PFSK-1 (cell line): ENCODE data around the gene MYO5B.

ENCODE experiments used
- FOXP2 ChIP-seq: optimal IDR thresholded peaks from 2 replicates; pipeline ENCODE3; 2011; ENCODE audit warnings: borderline replicate concordance, control low read depth, inconsistent platforms; ENCODE audit not compliant: insufficient read depth; ENCODE audit errors: extremely low read length, extremely low read depth
- POLR2AphosphoS5 ChIP-seq: IDR thresholded peaks from 2 replicates; pipeline ENCODE4 v1.6.1; 2012; ENCODE audit warnings: low read depth, mild to moderate bottlenecking, control low read depth, low read length, moderate library complexity
- REST ChIP-seq, 2 experiments: IDR thresholded peaks; 2 replicates each; pipeline versions ENCODE4 v1.6.1 to v1.8.0; 2011 to 2012; ENCODE audit warnings: low read depth in 2 of 2, low read length in 2 of 2, control low read depth in 1 of 2, inconsistent platforms in 1 of 2, mild to moderate bottlenecking in 1 of 2, moderate library complexity in 1 of 2; ENCODE audit not compliant: insufficient read depth in 1 of 2
- SIN3A ChIP-seq: IDR thresholded peaks from 2 replicates; pipeline ENCODE4 v1.6.1; 2012; ENCODE audit warnings: mild to moderate bottlenecking, low read length, moderate library complexity, borderline replicate concordance; ENCODE audit not compliant: insufficient read depth
- TAF1 ChIP-seq: IDR thresholded peaks from 2 replicates; pipeline ENCODE4 v1.6.1; 2012; ENCODE audit warnings: low read length, control low read depth, borderline replicate concordance; ENCODE audit not compliant: insufficient read depth

MYO5B gene

GRCh38 chr18:50152900-50153299 is 42.0 kb downstream of the MYO5B start:
- TF ChIP-seq TAF1 (no peak), FOXP2 (no peak), POLR2AphosphoS5 (no peak), SIN3A (no peak), REST (IDR thresholded peaks at IDR 0.05; ENCODE audit: insufficient read depth in 1 of 2, low read depth in 2 of 2, low read length in 2 of 2) (no peak)

GRCh38 chr18:50151926-50152325 is 43.0 kb downstream of the MYO5B start:
- TF ChIP-seq TAF1, result no peak
- no peak for TF ChIP-seq FOXP2
- TF ChIP-seq SIN3A, result no peak
- no peak for TF ChIP-seq POLR2AphosphoS5
- no peak for TF ChIP-seq REST (IDR thresholded peaks at IDR 0.05; ENCODE audit: insufficient read depth in 1 of 2, low read depth in 2 of 2, low read length in 2 of 2)

- TF ChIP-seq FOXP2 (no peak), SIN3A (no peak), REST (IDR thresholded peaks at IDR 0.05; ENCODE audit: insufficient read depth in 1 of 2, low read depth in 2 of 2, low read length in 2 of 2) (no peak), POLR2AphosphoS5 (no peak), TAF1 (no peak)
These were observed 50.4 kb downstream of the MYO5B start for GRCh38 chr18:50144540-50144939.

- no peak for TF ChIP-seq SIN3A
- TF ChIP-seq REST (IDR thresholded peaks at IDR 0.05; ENCODE audit: insufficient read depth in 1 of 2, low read depth in 2 of 2, low read length in 2 of 2), result no peak
- no peak for TF ChIP-seq POLR2AphosphoS5
- no peak for TF ChIP-seq FOXP2
- TF ChIP-seq TAF1, result no peak
These were observed 51.1 kb downstream of the MYO5B start for GRCh38 chr18:50143886-50144285.

DNA sequence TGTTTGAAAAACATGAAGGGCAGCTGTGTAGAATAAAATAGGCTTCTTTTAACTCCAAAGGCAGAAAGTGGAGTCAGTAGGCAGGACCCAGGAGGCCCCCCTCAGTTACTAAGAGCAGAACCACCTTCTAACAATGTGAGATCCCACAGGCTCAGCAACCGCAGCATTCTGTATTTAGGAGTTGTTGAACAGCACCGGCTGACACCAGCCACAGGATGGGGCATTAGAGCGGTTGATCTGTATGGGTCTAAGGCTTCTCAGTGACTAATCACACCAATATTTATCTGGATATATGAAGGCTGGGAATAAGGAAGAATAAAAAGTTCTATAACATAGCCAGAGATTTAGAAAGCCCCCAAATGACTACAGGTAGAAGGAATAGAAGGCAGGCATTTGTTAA is 51.7 kb downstream of the MYO5B start:
- TF ChIP-seq POLR2AphosphoS5 (no peak), TAF1 (no peak), FOXP2 (no peak), SIN3A (no peak)
